BE2C (cell line): Measurements from ENCODE around the gene MED25.

Source experiments
- DNase-seq: peaks from one replicate; pipeline ENCODE4 v3.0.0-alpha.2; 2020
- H3K27me3 ChIP-seq: fragments of 250-450 bp; sonication (Bioruptor Pico); 2 replicates; pipeline ENCODE4 v1.5.1; 2020; ENCODE audit warnings: mild to moderate bottlenecking
- H3K36me3 ChIP-seq: fragments of 250-450 bp; sonication (Bioruptor Pico); 2 replicates; pipeline ENCODE4 v1.5.1; 2020; ENCODE audit warnings: mild to moderate bottlenecking
- H3K4me1 ChIP-seq: fragments of 250-450 bp; sonication (Bioruptor Pico); 2 replicates; pipeline ENCODE4 v1.5.1; 2020
- H3K4me3 ChIP-seq: 2 replicates; pipeline ENCODE4 v1.5.1; 2011; ENCODE audit warnings: low read depth, low read length
- H3K9me3 ChIP-seq: fragments of 250-450 bp; sonication (Bioruptor Pico); 2 replicates; pipeline ENCODE4 v1.5.1; 2020
- TF ChIP-seq, protein P1 (sequence below): IDR thresholded peaks from 2 replicates; pipeline ENCODE4 v1.5.1; 2012; ENCODE audit warnings: mild to moderate bottlenecking, low read depth, low read length

The MED25 gene

DNA sequence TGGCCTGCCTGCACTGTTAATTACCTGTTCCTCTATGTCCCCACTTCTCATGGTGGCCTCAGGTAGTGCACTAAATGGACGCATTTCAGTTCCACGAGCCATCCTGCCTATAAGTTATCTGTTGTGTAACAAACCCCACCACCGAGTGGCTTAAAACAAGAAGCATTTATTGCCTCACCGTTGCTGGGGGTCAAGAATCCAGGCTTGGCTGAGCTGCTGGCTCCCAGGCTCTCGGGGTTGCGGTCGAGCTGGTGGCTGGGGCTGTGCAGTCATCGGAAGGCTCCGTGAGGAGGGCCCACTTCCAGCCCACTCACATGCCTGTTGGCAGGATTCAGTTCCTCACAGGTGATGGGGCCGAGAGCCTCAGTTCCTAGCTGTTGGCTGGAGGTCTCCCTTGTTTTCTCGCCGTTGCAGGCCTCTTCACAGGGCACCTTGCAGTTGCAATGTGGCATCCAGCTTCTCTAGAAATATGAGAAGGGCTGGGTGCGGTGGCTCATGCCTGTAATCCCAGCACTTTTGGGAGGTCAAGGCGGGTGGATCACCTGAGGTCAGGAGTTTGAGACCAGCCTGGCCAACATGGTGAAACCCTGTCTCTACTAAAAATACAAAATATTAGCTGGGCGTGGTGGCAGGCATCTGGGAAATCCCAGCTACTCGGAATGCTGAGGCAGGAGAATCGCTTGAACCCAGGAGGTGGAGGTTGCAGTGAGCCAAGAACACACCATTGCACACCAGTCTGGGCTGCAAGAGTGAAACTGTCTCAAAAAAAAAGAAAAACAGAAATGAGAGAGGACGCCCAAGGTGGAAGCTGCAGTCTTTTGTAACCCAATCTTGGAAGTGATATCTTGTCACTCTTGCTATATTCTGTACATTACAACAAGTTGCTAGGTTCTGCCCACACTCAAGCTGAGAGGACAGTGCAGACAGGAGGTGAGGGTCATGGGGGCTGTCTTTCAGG, 26.3 kb downstream of the MED25 start:
- Histone ChIP-seq H3K27me3 (no peaks in the 10 kb centered on the region), H3K9me3 (no peaks in the 10 kb centered on the region), H3K36me3 (peaks cover 4% of the 10 kb centered on the region), H3K4me1 (no peaks in the 10 kb centered on the region), H3K4me3 (no peak overlapping the region)
- TF ChIP-seq, protein P1, sequence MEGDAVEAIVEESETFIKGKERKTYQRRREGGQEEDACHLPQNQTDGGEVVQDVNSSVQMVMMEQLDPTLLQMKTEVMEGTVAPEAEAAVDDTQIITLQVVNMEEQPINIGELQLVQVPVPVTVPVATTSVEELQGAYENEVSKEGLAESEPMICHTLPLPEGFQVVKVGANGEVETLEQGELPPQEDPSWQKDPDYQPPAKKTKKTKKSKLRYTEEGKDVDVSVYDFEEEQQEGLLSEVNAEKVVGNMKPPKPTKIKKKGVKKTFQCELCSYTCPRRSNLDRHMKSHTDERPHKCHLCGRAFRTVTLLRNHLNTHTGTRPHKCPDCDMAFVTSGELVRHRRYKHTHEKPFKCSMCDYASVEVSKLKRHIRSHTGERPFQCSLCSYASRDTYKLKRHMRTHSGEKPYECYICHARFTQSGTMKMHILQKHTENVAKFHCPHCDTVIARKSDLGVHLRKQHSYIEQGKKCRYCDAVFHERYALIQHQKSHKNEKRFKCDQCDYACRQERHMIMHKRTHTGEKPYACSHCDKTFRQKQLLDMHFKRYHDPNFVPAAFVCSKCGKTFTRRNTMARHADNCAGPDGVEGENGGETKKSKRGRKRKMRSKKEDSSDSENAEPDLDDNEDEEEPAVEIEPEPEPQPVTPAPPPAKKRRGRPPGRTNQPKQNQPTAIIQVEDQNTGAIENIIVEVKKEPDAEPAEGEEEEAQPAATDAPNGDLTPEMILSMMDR, result no peak
- no peak for DNase-seq

DNA sequence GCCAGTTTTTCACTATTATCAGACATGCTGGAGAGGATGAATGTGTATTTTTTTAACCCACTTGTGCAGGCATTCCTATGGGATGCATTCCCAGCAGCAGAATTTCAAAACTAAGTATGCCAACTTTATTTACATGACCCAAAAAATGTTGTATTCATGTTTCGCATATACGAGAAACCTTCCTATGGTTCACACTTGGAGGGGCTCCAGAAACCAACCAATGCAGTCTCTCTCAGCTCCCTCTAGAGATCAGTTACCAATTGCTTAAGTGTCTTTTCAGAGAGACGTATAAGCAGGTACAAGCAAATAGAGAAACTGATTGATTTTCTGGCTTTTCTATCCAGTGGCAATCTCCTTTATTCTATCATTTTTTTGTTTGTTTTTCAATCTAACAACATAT, 27.3 kb downstream of the MED25 start:
- H3K27me3 ChIP-seq, result no peaks in the 10 kb centered on the region
- no peaks in the 10 kb centered on the region for H3K9me3 ChIP-seq
- no peak for DNase-seq
- TF ChIP-seq, protein P1, result 0 out of 2 replicates have a peak, but pooled peaks have one; percentile 13
- H3K36me3 ChIP-seq, result no peaks in the 10 kb centered on the region
- no peak overlapping the region for H3K4me3 ChIP-seq
- 0 out of 2 replicates have a peak, but pooled peaks cover 2% of the 10 kb centered on the region for H3K4me1 ChIP-seq

DNA sequence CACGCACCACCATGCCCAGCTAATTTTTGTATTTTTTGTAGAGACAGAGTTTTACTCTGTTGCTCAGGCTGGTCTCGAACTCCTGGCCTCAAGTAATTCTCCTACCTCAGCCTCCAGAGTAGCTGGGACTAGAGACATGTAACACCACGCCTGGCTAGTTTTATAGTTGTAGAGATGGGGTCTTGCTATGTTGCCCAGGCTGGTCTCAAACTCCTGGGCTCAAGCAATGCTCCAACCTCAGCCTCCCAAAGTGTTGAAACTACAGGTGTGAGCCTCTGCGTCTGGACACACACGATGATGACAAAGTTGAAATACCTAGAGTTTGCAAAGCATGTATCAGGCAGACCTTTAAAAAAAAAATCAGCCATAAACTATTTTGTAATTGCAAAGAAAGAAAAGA, 28.3 kb downstream of the MED25 start:
- Histone ChIP-seq H3K27me3 (no peaks in the 10 kb centered on the region), H3K9me3 (no peaks in the 10 kb centered on the region), H3K36me3 (no peaks in the 10 kb centered on the region), H3K4me3 (no peak overlapping the region), H3K4me1 (0 out of 2 replicates have a peak, but pooled peaks cover 2% of the 10 kb centered on the region)
- TF ChIP-seq, protein P1, result no peak
- DNase-seq, result no peak

DNA sequence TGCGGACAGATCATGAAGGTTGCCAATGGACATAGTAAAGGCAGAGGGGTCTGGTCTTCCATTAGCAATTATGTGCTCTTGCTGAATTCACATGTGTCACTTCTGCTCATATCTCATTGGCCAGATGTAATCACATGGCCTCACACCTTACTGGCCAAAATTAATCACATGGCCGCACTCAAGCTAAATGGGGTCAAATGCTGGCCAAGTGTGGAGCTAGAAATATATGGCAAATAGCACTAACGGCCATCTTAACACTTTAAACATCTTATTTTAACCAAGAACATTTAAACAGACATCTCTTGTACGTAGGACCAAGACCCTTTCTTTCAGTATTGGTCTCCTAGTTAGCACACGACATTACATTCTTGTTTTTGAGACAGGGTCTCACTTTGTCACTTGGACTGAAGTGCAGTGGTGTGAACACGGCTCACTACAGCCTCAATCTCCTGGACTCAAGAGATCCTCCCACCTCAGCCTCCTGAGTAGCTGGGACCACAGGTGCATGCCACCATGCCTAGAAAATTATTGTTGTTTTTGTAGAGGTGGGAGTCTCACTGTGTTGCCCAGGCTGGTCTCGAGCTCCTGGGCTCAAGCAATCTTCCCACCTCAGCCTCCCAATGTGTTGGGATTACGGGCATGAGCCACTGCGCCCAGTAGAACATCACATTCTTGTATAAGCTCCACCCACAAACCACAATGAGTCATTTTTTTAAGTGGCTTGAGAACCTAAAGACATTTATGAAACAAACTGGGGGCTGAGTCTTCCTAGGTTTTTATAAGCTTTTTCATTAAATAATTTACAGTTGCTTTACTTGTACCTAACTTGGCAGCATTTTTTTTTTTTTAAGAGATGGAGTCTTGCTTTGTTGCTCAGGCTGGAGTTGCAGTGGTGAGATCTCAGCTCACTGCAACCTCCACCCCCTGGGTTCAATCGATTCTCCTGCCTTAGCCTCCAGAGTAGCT, 29.9 kb downstream of the MED25 start:
- no peak overlapping the region for H3K4me3 ChIP-seq
- 0 out of 2 replicates have a peak, but pooled peaks cover 2% of the 10 kb centered on the region for H3K4me1 ChIP-seq
- no peaks in the 10 kb centered on the region for H3K27me3 ChIP-seq
- no peak for DNase-seq
- no peaks in the 10 kb centered on the region for H3K9me3 ChIP-seq
- H3K36me3 ChIP-seq, result no peaks in the 10 kb centered on the region
- TF ChIP-seq, protein P1, result no peak

DNA sequence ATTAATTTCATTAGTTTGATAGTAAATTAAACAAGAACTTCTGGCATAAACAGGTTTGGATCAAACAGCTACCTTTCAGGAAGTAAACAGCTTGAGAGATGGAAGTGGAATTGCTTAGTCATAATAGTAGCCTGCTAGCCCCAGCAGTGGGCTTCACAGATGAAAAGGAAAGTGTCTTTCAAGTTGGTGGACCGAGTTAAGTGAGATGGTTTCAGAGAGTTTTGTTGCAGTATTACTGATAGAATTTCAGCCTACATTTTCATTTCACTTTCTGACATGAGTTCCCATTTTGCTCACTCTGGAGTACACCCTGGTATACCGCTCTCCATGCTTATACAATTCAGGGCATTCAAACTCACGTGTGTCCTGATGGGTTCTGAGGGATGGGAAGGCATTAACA, 30.8 kb downstream of the MED25 start:
- Histone ChIP-seq H3K27me3 (no peaks in the 10 kb centered on the region), H3K9me3 (no peaks in the 10 kb centered on the region), H3K36me3 (peaks cover under 1% of the 10 kb centered on the region; the same call in 1 of the 2 replicates), H3K4me3 (no peak overlapping the region), H3K4me1 (0 out of 2 replicates have a peak, but pooled peaks cover 2% of the 10 kb centered on the region)
- no peak for DNase-seq
- TF ChIP-seq, protein P1, result no peak
